HG03196 (cell line): Measurements from ENCODE around the gene CCDC134.
A peak's percentile ranks its signal among the peaks of the same experiment; 100 is the strongest.
"Not testable (repeated sequence)": the region's sequence is repeated elsewhere in the genome, so short reads cannot be mapped to it uniquely, and the experiment has no call there.

Experiments used
- ATAC-seq: cut with Tn5 transposase; IDR thresholded peaks from one replicate; pipeline ENCODE4 v1.9.1; 2021; ENCODE audit not compliant: unreplicated experiment

CCDC134 gene

DNA sequence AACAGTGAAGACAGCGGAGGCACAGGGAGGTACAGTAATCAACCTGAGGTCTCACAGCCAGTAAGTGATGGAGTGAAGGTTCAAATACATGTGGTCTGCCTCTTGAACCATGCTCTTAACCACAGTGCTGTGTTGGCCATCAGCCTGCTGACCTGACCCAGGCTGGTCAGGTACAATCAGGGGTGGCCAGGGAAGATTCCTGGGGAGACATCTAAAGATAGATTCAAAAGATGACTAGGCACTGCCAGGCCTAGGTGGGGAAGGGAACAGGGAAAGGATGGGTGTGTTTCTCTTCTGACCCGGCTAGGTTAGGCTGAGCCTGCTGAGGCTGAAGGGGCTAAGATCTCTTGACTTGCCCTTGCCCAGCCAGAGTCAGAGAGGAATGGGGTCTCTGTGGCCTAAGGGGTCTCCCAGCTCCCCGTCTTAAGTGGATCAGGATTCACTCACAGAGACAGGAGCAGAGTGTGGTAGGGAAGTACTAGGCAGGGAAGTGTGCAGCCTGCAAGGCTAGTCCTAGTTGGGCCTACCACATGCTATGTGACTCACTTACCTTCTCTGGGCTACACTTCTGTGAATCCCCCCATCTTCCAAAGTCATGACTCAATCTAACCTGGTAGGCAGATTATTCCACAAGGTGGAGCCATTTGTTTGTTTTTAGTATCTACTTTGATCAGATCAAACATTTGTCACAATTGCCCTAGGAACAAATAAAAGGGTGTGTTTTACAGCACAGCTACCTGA lies 22.0 kb downstream of the CCDC134 start:
- no peak for ATAC-seq

DNA sequence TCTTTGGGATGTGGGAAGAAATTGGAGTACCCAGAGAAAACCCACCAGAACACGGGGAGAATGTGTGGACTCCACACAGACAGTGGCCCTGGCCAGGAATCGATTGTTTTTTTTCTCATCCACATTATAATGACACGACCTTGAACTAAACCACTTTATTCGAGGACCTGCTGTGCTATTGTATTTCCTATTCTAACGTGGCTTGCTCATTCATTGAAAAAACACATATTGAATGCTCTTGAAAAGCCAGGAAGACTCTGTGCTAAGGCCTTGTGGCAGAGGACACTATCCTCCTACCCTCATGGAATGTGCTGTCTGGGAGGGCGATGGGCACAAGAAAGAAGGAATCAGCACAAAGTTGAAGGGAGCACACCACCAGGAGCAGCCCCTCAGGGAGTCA lies 23.3 kb downstream of the CCDC134 start:
- ATAC-seq, result no peak

DNA sequence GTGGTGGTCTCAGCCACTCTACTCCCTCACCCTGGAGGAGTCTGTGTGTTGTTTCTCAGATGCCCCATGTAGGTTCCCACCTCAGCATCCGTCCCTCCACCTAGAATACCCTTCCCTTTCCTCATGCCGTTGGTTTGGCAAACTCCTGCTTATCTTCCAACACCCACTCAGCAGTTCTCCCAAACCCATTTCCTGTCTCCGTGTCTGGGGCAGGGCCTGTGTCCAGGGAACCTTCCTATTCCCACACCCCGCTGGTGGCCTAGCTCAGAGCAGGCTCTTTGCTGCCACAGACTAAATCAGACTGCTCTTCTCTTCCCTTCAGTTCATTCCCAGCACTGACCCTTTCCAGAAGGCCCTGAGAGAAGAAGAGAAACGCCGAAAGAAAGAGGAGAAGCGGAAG lies 24.9 kb downstream of the CCDC134 start:
- no peak for ATAC-seq

DNA sequence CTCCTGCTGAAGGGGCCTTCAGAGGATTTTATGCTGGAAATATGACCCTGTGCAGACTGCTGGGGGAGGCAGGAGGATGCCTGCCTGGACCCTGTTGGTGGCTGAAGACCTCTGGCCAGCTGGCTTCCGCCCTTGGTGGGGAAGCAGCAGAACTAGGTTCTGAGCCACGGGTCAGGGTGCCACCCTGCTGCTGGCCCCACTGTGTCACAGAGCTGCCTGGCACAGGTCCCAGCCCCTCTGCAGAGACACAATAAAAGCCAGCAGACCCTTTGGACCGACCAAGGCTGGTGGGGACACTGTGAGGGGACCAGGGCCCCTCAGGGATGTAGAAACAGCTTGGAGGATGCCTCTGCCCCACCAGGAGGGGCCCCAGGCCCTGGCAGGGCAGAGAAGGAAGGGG lies 25.5 kb downstream of the CCDC134 start:
- ATAC-seq, result no peak

DNA sequence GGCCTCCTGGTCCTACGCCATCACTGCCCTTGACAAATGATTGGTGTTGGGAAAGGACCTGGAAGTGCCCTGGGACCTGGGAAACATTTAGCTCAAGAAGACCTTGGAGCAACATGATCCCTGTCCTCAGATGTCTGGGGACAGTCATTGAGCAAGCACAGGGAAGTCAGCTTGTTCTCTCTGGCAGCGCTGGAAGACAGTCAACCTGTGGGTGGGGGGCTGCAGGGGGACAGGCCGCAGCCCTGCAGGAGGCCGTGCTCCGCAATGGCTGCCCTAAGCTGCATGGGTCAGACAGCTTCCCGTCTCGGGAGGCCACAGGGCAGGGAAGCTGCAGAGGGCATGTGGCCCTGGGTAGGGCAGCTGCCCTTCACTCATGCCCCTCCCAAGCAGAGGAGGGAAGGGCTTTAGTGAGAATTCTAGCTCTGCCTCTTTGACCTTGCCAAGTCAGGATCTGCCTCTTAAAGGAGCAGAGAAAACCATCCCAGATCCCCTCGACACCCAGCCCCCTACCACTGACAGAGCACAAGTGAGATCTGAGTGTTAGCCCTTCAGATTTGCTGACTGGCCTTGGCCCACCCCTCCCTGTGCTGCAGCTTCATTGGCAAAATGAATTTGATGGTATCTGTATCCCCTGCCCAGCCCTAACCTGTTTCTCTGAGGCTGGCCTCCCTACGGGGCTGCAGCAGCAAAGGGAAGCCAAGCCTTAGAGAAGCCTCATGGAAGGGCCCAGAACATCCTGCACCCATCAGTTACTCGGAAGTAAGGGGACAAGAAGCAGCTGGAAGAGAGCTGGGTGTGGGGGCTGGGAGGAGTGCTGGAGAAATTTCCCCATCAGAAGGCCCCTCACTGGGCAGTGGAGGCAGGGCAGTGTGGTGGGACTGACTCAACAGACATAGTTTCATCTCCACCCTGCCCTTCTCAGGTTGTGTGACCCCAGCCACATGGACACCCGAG lies 26.2 kb downstream of the CCDC134 start:
- ATAC-seq, result no peak

DNA sequence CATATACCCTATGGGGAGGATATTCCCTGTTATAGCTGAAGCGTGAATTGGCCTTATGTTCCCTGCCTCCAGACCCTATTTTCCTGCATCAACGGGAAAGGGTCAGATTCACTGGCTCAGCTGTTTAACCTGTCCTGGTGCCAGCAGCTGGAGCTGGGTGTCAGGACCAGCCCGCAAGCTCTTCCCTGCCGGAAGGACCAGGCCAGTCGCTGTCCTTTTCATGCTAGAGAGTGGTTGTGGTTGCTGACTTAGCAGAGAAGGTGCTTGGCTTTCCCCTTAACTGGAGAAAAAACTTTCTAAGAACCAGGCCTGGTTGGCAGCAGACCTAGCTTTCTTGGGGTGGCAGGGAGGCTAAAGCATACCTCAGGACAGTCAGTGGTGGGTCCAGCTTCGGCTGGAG lies 27.2 kb downstream of the CCDC134 start:
- ATAC-seq, result no peak

DNA sequence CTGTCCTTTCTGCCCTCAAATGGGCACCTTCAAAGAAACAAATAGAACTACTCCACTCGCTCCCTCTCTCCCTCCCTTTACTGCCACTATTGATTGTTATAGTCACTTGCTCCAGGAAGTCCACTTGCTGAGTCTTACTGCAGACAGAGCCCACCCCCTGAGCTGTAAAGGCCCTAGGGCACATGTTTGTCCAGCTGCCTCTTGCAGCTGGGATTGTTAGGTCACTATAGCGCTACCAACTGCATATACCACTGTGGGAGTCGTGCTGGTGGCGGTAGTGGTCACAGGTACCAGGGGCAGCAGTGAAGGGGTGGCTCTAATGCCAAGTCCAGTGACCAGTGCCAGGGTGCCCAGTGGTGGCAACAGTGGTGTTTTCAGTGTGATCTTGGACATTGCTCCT lies 28.0 kb downstream of the CCDC134 start:
- ATAC-seq, result no peak

DNA sequence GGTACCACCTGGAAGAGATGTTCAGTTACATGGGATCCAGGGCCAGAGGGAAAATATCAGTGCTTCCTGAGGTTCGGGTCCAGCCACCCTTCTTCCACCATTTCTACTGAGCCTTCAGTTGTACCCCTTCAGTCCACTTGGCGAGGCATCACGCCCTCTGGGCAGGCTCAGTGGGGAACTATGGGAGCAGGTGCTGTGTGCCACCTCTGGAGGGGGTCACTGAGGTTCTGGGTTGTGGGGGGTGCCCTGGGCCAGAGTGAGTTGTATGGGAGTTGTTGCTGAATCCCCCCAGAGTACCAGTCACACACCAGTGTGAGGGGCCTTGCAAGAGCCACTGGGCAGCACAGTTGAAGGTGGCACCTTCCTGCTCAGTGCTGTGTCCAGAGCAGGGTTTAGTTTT lies 29.7 kb downstream of the CCDC134 start:
- no peak for ATAC-seq

DNA sequence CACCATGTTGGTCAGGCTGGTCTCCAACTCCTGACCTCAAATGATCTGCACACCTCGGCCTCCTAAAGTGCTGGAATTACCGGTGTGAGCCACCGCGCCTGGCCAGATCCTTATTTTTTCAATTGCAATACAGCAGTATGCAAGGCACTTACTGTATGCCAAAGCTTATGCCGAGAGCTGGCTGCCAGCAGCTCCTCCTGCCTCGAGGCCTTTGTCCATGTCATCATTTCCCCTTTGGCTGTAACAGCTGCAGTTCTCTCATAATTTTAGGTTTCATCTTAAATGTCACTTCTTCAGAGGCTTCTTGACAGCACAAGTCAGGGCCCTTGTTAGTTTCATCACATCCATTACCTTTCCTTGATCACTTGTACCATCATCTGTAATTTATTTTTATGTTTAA lies 30.9 kb downstream of the CCDC134 start:
- ATAC-seq, result no peak

DNA sequence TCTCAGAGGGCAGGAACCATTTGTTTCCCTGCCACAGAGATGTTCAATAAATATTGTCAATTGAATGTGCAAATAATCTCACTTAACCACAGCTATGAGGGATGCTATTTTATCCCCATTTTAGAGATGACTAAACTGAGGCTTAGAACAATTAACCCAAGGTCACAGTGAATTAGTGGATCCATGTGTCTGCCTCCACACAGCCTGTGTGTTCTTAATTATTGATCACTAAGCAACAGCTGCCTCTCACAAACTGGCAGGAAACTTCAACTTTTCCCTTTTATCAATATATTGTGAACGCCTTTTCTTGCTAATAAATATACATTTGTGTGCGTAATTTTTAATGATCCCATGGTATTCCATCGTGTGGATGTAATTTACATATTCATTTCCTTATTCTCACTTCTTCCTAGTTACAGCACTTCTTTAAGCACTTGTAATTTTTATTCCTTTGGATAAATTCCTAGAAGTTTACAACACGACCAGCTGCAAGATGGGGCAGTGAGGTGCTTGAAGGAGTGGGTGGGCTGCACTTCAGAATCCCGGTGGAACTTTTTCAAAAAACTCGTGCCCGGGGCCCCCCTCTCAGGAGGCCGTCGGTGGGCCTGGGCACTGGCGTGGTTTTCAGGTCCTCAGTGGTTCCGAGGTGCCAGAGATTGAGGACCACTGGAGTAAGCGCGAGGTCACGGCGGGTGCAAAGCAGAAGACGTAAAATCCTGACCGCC lies 31.5 kb downstream of the CCDC134 start:
- ATAC-seq, result no peak

DNA sequence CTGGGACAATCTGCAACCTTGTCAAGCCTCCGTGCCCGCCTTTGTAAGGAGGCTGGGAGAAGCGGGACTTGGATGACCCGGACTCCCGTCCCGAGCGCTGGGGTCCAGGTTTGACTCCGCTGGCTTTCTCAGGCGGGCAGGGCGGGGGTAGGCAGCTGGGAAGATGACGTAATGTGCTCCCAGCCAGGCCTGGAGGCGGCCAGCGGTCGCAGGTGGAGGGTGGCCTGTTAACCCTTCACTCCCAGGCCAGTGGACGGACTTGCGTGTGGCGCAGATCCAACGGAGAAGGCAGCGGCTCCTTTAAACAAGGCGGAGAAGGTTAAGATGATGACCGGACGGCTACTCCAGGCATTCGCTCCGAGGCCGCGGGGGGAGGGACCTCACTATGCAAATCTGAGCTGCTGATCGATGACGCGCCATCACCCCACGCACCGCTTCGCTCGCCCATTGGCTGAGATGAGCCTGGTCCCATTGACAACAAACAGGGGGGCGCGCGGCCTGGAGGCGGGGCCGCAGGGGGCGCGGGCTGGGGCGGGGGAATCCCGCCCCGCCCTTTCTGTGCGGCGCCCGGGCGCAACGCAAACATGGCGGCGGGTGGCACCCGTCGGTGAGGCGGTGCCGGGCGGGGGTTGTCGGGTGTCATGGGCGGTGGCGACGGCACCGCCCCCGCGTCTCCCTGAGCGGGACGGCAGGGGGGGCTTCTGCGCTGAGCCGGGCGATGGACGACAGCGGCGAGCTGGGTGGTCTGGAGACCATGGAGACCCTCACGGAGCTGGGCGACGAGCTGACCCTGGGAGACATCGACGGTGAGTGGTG lies 32.3 kb downstream of the CCDC134 start, which contains the start of gene SREBF2:
Gene SREBF2, plus strand, starts transcription at position 553 of the 816 bp plus-strand sequence. Its CDS starts 166 bp downstream, at position 719.
- ATAC-seq, result peak; percentile 73

DNA sequence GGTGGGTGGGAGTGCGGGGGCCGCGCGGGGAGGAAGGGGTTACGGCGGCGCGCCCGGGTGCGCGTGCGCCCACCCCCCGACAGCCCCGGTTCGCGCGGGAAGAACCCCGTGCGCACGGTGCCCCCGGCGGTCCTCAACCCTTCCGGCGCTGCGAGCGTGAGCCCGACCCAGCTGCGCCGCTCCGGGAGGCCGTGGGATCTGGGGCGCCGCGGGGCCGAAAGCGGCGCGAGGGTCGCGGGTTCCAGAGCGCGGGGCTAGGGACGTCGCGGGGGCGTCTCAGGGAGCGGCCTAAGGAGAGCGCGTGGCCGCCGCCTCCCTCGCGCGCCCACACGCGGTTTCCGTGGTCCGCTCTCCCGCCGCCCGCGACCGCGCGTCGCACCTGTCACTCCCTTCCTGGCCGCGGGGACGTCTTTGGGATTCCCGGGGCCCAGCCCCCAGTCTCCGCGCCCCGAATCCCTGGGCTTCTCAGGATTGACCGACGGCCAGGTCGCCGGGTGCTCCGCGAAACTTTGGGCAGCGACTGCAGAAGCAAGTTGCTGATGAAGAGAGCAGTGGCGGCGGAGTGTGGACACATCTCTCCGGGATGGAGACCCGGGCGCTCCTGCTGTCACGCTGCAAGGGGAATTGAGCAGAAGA lies 33.0 kb downstream of the CCDC134 start:
- peak; percentile 15 for ATAC-seq

DNA sequence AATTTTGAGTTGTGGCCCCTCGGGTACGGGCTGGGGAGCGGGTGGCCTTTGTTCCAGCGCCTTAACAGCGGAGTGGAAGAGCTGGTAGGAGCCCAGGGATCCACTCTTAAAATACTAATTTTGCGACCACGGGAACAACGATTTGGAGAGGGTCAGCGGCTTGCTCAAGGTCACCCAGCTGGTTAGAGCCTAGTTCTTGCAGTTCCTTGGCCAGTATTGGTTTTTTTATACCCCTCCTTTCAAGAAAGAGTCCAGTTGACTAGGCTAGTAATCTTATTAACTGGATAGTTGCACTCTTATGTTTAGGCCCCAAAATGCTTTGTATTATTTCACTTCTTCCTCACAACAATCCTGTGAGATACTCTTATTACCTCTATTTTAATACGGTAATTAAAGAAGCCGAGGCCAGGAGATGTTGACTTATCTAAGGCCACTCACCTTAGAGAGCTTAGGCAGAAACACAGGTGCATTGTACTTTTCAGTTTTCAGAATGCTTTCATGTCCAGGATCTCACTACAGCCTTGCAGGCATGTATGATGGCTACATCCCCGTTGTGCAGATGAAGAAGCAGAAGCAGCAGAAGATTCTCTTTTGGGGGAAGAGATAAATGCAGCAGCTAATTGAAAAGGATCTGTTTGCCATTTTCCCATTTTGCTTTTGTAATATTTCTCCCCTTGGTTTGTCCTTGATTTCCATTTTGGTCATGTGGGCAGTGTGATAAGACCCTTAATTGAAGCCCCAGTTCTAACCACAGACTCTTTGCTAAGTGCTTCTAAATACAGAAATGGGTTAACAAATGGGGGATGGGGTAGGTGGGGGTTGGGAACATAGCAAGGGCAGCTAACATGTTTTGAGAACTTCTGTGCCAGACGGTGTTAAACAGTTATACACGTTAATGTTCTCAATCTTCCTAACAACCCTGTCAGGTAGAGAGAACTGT lies 33.8 kb downstream of the CCDC134 start:
- no peak for ATAC-seq

DNA sequence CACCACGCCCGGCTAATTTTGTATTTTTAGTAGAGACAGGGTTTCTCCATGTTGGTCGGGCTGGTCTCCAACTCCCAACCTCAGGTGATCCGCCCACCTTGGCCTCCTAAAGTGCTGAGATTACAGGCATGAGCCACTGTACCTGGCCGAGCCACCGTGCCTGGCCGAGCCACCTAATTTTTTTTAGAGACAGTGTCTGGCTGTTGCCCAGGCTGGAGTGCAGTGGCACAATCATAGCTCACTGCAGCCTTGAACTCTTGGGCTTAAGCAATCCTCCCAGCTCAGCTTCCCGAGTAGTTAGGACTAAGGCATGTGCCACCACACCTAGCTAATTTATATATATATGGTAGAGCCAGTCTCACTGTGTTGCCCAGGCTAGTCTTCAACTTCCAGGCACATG lies 35.0 kb downstream of the CCDC134 start:
- ATAC-seq, result not testable (repeated sequence)

DNA sequence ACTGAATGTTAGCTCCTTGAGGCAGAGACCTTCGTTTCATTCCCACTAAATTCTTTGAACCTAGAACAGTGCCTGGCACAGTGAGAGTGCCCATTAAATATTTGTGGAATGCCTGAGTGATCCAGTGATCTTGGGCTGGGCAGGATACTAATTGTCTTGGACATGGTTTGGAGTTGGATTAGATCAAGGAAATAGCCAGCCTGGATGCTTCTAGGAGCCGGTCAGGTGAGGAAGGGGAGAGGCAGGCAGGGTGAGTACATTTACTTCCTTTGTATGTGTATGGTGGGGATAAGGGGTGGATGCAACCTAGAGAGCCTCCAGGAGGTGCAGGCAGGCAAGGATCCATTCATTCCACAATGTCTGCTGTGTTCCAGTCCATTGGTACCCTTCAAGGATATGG lies 36.1 kb downstream of the CCDC134 start:
- ATAC-seq, result no peak

DNA sequence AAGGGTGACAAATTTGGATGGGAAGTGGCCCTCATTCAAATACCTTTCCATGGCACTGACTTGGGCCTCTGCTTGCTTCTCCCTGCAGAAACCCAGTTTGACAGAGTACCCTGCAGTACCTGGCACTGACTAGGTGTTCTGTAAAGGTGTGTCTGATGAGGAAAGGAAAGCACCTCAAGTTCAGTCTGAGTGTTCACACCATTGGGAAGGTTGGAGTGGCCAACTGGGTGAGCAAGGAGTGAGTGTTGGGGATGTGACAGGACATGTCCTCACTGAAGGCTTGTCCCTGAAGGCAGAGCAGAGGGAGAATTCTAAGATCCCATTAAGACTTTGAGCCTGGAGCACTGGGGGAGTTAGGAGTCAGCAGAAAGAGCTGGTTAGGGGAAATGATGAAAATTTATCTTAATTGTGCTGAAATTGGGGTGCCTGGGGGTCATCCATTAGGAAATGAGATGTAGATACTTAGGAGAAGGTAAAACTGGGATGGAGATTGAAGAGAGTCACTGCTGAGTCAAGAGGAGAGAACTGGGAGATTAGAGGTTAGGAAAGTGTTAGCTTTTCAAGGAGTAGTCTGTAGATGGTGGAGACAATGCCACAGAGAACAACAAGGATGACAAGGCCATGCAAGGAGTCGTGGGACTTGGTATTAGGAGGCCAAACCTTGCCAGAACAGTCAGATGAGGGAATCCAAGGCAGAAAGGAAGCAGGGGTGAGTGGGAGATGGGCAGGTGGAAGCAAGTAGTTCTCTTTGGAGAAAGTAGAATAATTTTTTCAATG lies 38.6 kb downstream of the CCDC134 start:
- ATAC-seq, result no peak

DNA sequence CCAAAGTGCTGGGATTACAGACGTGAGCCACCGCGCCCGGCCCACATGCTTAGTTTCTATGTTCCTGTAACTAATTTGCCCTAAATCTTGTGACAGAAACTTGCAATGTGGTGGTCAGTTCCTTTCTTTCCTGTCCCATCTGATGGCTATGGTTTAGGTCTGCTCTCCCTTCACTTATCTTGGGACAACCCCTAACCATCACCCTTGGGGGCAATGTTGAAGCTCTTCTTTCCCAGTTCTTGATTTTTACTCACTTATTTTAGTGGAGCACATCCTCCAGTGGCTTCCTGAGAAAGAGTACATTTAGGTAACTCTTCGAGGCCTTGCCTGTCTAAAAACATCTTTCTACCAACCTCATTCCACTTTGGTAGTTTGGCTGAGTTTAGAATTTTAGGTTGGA lies 39.7 kb downstream of the CCDC134 start:
- no peak for ATAC-seq

DNA sequence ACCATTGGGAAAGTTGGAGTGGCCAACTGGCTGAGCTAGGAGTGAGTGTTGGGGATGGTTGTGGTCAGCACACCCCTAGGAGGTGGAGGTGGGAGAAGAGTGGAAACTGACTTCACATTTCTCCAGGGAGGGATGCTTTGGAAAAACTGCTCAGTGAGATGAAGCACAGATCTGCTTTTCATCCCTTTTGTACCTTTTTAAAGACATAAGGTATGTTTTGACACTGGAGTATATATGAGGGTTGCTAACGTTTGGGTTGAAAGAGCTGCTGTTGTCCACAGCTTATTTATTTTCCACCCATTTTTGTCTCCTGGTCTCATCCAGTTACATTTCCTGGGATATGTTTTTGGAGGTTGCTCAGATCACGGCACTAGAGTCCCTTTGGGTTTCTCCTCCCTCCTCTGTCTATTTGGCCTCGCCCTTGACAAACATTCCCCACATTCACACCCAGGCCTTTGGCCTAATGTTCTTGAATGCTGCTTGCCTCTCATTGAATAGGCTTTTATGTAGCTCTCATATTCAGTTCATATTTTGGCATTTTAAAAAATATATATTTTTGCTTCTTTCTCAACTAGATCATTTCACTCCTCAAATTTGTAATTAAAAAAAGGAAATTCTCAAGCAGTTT lies 40.7 kb downstream of the CCDC134 start:
- no peak for ATAC-seq
